HepG2 (cell line): ENCODE measurements around the gene CEBPA.

Experiments
- ATF4 ChIP-seq, 2 experiments: fragments of 450-650 bp in 1 of 2; sonication (generic) in 1 of 2; formaldehyde crosslinking; IDR thresholded peaks; 2 replicates each; pipeline versions ENCODE4 v1.5.0 to v1.8.0; 2020 to 2022; ENCODE audit warnings: mild to moderate bottlenecking in 1 of 2, missing genetic modification reagents in 1 of 2
- CSRNP1 ChIP-seq: sonication (generic); formaldehyde crosslinking; IDR thresholded peaks from 2 replicates; pipeline ENCODE4 v1.8.1; 2023; ENCODE audit warnings: mild to moderate bottlenecking, missing genetic modification reagents
- FOXK1 ChIP-seq: sonication (generic); formaldehyde crosslinking; IDR thresholded peaks from 2 replicates; pipeline ENCODE4 v1.4.0; 2020; ENCODE audit warnings: low read depth, missing genetic modification reagents, borderline replicate concordance
- FOXP1 ChIP-seq, 2 experiments: fragments of 450-650 bp in 1 of 2; IDR thresholded peaks; 2 replicates each; pipeline ENCODE4 v1.6.1; 2017 to 2018; ENCODE audit warnings: antibody characterized with exemption in 1 of 2
- NFRKB ChIP-seq: fragments of 450-650 bp; IDR thresholded peaks from 2 replicates; pipeline ENCODE4 v1.6.1; 2017
- POLR2AphosphoS5 ChIP-seq: IDR thresholded peaks from 2 replicates; pipeline ENCODE4 v1.6.1; 2012; ENCODE audit warnings: low read depth, low read length
- RFX5 ChIP-seq: IDR thresholded peaks from 2 replicates; pipeline ENCODE4 v1.6.1; 2011; ENCODE audit warnings: low read depth, low read length, improper control_type of control experiment
- YY1 ChIP-seq: IDR thresholded peaks from 2 replicates; pipeline ENCODE4 v1.6.1; 2011; ENCODE audit warnings: low read length, low read depth, moderate library complexity, mild to moderate bottlenecking; ENCODE audit not compliant: insufficient read depth, insufficient replicate concordance
- ZBTB20 ChIP-seq: sonication (generic); formaldehyde crosslinking; IDR thresholded peaks from 2 replicates; pipeline ENCODE4 v1.8.1; 2023; ENCODE audit warnings: missing genetic modification reagents, low read depth, mild to moderate bottlenecking, borderline replicate concordance
- ZNF256 ChIP-seq: sonication (generic); formaldehyde crosslinking; conservative IDR thresholded peaks from 2 replicates; pipeline ENCODE4 v1.4.0; 2020; ENCODE audit warnings: missing genetic modification reagents
- ZNF281 ChIP-seq: sonication (generic); formaldehyde crosslinking; IDR thresholded peaks from 2 replicates; pipeline ENCODE4 v1.4.0; 2020; ENCODE audit warnings: missing genetic modification reagents, borderline replicate concordance
- TF ChIP-seq, protein P1 (sequence below): IDR thresholded peaks from 2 replicates; pipeline ENCODE4 v1.6.1; 2016; ENCODE audit warnings: mild to moderate bottlenecking, missing biosample characterization, missing genetic modification reagents
- TF ChIP-seq, protein P2 (sequence below): sonication (generic); formaldehyde crosslinking; IDR thresholded peaks from 2 replicates; pipeline ENCODE4 v1.4.0; 2020; ENCODE audit warnings: missing genetic modification reagents

DNA sequence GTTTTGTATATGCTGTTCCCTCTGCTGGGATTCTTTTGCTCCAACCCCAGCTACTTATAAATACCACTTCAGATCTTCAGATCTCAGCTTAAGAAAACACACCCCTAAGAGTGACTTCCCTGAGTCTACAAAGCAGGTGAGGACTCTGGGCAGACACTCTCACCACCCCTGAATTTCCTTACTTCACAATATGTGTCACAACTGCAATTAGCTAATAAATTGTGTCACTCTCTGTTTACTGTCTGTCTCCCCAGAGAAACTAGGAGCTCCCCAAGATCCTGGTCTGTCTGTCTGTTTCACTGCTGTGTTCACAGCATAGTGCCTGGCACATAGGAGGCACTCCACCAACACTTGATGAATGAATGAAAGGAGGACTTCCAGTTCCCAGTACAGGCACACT lies 14.4 kb downstream of the CEBPA start:
- TF ChIP-seq FOXK1 (CRISPR knock-in tag): no peak
- no peak for TF ChIP-seq NFRKB
- no peak for TF ChIP-seq RFX5
- TF ChIP-seq ZBTB20 (CRISPR knock-in tag): no peak
- TF ChIP-seq ZNF256 (CRISPR knock-in tag): no peak
- TF ChIP-seq FOXP1 (IDR thresholded peaks at IDR 0.05): no peak
- TF ChIP-seq FOXP1 (CRISPR knock-in tag; IDR thresholded peaks at IDR 0.05): no peak
- TF ChIP-seq, protein P1, sequence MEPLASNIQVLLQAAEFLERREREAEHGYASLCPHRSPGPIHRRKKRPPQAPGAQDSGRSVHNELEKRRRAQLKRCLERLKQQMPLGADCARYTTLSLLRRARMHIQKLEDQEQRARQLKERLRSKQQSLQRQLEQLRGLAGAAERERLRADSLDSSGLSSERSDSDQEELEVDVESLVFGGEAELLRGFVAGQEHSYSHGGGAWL (CRISPR knock-in tag): no peak
- no peak for TF ChIP-seq CSRNP1
- no peak for TF ChIP-seq ATF4 (CRISPR knock-in tag; IDR thresholded peaks at IDR 0.05)
- TF ChIP-seq, protein P2, sequence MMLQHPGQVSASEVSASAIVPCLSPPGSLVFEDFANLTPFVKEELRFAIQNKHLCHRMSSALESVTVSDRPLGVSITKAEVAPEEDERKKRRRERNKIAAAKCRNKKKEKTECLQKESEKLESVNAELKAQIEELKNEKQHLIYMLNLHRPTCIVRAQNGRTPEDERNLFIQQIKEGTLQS (CRISPR knock-in tag): no peak
- TF ChIP-seq YY1: no peak
- no peak for TF ChIP-seq POLR2AphosphoS5
- TF ChIP-seq ZNF281 (CRISPR knock-in tag): no peak
